Measurements from ENCODE around the gene ZNF536.

DNA sequence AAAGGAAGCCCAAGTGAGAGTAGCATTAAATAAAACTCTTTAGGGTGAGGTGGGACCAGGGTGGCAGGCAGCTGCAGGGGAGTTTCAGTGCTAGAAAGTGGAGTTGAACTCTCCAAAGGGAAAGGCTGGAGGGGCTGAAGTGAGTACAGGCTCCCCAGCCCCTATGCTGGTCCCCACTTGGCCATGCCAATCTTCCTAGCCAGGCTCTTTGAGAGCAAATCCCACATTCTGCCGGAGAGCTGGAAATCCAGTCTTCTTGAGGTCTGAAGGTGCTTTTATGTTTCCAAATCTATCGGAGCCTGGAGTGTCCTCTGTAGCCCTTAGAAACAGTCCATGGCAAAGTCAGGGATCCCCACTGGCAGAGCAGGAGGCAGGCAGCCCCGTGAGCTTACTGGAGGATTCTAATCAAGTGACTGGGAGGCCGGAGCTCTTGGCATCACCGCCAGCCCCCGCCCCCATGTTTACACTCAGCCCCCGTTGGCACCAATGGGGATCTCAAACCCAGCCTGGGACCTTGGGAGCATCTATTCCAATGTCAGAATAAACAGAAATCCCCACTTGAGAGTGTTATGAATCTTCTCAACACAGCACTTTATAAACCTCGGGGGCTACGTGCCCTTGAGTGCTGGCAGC lies 18.3 kb downstream of the ZNF536 start:
- no peak for TF ChIP-seq ZBTB20 (CRISPR knock-in tag; IDR thresholded peaks at IDR 0.05; ENCODE audit: borderline replicate concordance, low read depth)
- TF ChIP-seq SRF (IDR thresholded peaks at IDR 0.05; ENCODE audit: low read depth, low read length) = no peak
- TF ChIP-seq TCF7 (IDR thresholded peaks at IDR 0.05; ENCODE audit: low read depth) = no peak
- TF ChIP-seq POLR2A (IDR thresholded peaks at IDR 0.05; ENCODE audit: insufficient read depth in 1 of 2, low read depth in 2 of 2, low read length in 2 of 2) = no peak
- TF ChIP-seq FOXM1 (CRISPR knock-in tag; IDR thresholded peaks at IDR 0.05) = no peak
- no peak for TF ChIP-seq EP300 (IDR thresholded peaks at IDR 0.05; ENCODE audit: low read depth in 2 of 2, low read length in 2 of 2)
- TF ChIP-seq EP300 (CRISPR knock-in tag; IDR thresholded peaks at IDR 0.05; ENCODE audit: borderline replicate concordance) = no peak
- TF ChIP-seq, protein P1, sequence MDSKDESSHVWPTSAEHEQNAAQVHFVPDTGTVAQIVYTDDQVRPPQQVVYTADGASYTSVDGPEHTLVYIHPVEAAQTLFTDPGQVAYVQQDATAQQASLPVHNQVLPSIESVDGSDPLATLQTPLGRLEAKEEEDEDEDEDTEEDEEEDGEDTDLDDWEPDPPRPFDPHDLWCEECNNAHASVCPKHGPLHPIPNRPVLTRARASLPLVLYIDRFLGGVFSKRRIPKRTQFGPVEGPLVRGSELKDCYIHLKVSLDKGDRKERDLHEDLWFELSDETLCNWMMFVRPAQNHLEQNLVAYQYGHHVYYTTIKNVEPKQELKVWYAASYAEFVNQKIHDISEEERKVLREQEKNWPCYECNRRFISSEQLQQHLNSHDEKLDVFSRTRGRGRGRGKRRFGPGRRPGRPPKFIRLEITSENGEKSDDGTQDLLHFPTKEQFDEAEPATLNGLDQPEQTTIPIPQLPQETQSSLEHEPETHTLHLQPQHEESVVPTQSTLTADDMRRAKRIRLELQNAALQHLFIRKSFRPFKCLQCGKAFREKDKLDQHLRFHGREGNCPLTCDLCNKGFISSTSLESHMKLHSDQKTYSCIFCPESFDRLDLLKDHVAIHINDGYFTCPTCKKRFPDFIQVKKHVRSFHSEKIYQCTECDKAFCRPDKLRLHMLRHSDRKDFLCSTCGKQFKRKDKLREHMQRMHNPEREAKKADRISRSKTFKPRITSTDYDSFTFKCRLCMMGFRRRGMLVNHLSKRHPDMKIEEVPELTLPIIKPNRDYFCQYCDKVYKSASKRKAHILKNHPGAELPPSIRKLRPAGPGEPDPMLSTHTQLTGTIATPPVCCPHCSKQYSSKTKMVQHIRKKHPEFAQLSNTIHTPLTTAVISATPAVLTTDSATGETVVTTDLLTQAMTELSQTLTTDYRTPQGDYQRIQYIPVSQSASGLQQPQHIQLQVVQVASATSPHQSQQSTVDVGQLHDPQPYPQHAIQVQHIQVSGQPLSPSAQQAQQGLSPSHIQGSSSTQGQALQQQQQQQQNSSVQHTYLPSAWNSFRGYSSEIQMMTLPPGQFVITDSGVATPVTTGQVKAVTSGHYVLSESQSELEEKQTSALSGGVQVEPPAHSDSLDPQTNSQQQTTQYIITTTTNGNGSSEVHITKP (CRISPR knock-in tag; IDR thresholded peaks at IDR 0.05; ENCODE audit: low read depth) = no peak
- no peak for TF ChIP-seq BHLHE40 (IDR thresholded peaks at IDR 0.05; ENCODE audit: low read length)
